Smooth muscle cell of bladder (primary cell): ENCODE data around the gene TMEM47. TPM values are rescaled to one million over a fixed set of nuclear protein-coding genes. Genes with fewer than 3 reads are reported as not detected.

ENCODE experiments used
- total RNA-seq: library from RNA; depleted of rRNA; stranded (reverse); fragments of >200 nt; gene quantifications from 2 replicates; pipeline ENCODE4 v1.2.3, GENCODE V29; 2014

Gene TMEM47
- 63.4 and 105 TPM in 2 replicates for total RNA-seq

DNA sequence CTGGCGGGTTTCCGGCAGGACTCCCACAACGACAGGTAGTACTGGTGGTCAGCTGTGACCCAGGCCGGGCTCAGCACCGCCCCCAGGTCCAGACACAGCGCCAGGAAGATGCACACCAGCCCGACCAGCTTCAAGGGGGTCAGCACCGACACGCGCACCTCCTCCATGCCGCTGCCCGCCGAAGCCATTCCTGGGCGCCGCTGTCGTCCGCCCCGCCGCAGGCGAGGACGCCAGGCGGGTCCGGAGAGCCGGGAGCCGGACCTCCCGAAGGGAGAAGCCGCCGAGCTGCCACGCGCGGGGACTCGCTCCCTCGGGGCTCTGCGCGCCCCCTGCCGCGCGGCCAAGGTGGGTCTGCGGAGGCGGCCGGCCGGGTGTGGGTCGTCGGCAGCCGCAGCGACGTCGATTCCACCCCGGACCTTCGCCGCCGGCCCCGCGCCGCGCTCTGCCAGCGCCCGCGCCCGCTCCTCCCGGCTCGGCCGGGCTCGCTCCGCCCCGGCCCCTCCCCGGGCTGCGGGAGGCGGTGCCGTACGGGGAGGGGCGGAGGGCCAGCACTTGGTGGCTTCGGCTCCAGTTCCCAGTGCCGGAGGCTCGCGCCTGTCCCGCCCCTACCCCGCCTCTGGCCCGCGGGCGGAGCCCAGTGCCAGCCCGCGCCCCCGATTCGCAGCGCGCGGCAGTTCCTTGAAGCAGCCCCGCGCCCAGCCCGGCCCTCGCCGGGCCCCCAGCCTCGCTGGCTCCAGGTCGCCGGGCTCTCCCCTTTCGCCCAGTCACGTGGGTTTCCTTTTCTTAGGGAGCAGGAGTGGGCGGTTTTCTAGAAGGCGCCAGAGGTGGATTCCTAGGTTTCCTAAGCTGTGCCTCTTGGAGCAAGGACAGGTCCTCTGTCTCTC, at the start of gene TMEM47:
TSS of gene TMEM47 (minus strand) at position 444 of the 884 bp plus-strand sequence. CDS start at position 188, 256 bp downstream.

